NCI-H1417 (cell line): ENCODE results near the gene MASP1.

ENCODE experiments used
- DNase-seq, 3 experiments: peaks; one replicate each; lab custom pipeline; 2025; lab: John Stamatoyannopoulos, UW

The MASP1 gene

DNA sequence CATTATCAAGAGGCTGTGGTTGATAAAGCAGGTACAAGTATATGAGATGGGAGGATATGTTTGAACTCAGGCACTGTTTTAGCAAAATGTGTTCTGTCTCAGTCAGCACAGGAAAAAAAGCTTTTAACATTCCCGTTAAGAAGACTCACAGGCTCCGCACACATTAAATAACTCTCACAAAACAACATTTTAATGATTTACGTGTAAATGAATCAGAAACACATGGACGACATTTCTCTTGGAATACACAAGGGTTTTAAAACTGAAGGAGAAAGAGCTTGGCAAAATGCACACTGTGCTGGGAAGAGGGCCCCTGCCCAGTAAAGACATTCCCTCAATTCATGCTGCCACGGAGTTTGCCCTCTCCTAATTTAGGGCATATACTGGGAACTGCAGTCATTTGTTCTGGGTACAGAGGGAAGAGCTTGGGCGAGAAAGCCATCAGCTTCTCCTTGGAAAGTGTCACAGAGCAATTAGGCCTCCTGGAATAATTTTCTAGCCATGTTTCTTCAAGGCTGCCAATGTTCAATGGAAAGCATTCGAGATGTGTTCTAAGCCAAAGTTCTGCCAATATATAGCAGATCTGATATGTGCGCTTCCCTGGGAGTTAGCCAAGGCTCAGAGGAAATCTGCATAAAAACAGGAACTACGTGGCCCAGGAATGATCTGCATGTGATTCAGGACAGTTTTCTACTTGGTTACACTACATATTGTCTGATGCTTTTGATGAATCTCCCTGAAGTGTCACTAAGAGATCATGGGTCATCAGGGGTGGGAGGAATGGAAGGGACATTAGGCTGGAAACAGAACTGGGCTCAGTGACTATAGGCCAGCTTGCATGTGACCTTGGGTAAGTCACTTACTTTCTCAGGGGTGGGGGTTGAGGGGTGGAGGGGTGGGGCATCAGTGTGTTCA is 2.2 kb upstream of the MASP1 start:
- DNase-seq: no peak

DNA sequence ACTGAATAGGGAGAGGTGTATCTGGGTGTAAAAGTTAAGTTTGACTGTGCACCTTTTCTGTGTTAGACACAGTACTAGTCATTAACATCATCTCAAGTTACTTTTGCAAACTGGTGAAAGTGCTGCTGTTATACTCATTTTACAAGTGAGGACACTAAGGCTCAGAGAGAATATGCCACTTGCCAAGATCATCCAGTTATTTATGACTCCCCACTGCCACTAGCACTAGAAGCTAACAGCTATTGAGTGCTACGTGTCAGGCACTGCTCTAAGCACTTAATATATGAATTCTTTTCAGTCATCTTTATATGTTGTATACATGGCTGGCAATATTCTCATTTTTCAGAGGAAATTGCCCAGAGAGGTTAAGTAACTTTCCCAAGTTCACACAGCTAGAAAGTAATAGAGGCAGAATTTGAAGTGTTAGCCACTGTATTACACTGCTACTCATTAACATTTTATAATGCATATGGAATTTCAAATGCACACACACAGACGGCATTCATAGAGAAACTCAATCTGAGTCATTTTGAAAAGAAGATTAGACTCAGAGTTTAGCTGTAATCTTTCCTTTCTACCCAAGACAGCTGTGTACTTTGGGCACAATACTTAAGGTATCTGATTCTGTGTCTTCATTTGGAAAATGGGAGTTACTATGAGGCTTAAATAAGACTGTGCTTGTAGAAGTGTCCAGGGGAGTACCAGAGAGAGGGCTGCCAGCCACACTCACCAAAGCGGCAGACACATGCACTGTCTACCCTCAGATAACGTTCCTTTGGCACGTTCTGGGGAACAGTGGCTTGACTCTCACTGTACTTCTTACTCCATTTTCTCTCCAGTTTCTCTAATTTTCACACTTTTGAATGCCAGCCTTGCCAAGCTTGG is 1.3 kb upstream of the MASP1 start:
- no peak for DNase-seq

DNA sequence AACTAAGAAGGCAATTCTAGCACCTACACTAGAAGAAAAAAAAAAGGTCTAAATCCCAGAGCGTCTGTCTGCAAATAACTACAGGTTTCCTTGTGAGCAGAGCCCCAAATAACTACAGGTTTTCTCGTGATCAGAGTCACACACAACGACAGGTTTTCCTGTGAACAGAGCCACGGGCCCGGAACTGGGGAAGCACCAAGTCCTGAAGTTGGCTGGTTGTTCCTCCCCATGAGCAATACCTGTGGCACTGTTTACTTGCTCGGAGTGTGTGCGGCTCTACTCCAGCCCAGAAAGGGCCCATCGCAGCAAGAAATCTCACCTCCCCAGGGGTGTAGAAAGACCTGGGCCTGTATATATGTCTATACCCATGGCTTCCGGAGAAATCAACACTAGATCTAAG is 644 bp upstream of the MASP1 start:
- DNase-seq: no peak

GRCh38 chr3:187291001-187291511 is 481 bp downstream of the MASP1 start:
- DNase-seq: no peak

DNA sequence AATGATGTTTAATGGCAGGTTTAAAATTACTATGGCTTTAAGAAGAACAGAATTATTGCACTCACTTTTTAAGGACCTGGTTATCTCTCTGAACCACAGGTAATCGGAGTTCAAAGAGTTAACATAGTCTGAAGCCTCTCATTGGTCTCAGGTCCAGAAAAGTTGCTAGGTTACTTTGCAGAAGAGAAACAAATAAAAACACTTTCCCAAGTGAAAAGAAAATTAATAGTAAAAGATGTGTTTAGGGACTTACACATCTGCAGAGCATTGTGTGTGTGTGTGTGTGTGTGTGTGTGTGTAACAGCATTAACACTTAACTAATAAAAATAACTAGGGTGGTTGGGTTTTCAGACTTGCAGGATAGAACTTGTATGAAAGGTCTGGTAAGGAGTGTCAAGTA is 1.0 kb downstream of the MASP1 start:
- no peak for DNase-seq

DNA sequence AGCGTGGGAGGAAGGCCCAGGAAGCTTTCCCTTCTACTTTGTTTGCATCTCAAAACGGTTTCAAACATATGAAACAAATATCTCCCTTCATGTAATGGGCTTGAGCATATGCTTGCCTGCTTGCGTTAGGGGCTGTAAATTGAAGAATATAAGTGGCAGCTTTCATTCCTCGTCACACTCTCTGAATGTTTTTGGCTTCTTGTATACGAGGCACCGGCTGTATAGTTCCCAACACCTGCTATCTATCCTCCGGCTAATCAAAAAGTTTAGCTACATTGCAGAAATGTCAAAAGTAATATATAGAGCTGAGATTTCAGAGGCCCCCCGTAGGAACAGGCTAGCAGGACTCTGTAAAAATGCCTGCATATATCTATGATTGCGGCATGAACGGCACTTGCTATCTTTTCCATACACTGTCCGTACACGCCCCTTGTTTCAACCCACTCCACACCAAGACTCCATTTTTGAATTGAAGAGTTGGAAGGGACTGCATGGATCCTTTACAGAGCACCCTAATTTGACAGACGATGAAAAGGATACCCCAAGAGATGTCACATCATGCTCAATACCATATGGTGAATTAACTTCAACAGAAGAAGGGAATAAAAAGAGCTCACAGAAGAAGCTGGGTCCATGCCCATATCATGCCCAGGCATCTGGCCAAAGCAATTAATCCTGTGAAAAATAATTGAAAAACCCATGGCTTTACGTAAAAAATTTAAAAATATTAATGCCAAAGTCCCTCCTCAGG is 2.5 kb downstream of the MASP1 start:
- DNase-seq: no peak

- DNase-seq: no peak
Measured at GRCh38 chr3:187288131-187288854, 3.2 kb downstream of the MASP1 start.

DNA sequence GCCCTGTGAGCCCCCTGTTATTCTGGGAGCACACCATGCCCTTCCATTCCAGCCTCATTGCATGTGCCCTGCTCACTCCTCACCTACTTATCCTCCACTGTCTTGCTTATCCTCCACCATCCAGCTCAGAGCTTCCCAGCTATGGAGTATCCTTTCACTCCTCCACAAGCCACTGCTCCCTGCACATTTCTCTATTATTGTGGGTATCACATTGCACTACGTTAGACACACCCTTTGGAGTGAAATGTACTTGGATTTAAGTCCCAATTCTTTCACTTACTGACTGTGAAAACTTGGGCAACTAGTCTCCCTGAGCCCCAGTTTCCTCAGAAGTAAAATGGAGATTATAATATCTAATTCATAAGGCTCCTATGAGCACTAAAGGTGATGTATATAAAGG is 4.3 kb downstream of the MASP1 start:
- DNase-seq: no peak

- DNase-seq: no peak
Measured at GRCh38 chr3:187286467-187287059, 5.0 kb downstream of the MASP1 start.

- no peak for DNase-seq
Measured at GRCh38 chr3:187281191-187281714, 10.3 kb downstream of the MASP1 start.

DNA sequence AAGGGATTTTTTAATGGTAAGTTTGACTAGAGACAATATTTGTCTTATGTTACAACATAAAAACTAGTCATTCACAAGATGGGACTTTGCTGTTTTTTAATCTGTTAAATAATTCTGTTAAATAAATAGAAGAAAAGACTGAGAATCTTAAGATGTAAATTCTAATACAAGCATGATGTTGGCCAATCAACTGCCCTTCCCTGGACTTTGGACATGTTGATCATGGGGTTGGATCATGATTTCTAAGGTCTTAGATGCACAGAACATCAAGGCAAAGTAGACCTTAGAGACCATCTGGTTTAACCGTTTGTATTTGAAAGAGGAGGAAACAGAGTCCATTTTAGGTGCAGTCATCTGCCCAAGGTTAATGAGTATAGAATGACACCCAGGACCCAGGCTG is 10.9 kb downstream of the MASP1 start:
- no peak for DNase-seq

GRCh38 chr3:187277129-187277462 is 14.4 kb downstream of the MASP1 start:
- DNase-seq: no peak

DNA sequence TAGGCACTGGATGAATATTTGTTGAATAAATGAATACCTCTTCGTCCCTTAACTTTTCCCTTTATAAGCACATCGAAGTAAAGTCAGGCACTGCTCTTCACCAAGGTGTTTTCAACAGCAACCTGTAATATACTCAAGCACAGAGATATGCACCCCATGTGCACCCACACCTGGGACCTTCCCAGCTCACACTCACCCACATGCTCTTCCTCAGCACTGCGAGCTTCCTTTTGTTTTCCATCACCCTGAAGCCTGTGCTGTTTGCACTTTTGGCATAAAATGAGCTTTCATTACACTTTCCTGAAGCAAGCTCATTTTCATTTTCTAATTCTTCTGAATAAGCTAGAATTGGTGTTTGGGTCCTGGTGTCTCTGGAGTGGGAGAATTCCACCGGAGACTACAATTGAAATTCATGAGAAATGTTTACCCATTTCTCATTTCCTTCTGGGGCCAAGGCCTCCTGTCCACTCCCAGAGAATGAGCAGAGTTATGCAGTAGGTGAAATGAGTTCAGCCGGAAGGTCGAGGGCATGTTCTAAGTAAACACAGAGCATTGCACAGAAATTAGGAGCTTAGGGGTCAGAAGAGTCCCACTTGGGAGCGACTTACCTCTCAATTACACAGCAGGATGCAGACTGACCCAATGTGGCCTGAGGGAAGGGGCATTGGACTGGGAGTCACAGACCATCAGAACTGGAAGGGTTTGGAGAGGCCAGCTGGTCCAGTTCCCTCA is 15.0 kb downstream of the MASP1 start:
- no peak for DNase-seq

- DNase-seq: peak in 1 of 3 experiments; percentile 24
Measured at GRCh38 chr3:187274977-187275338, 16.6 kb downstream of the MASP1 start.

GRCh38 chr3:187274315-187274976 is 17.1 kb downstream of the MASP1 start:
- no peak for DNase-seq

GRCh38 chr3:187271582-187271981 is 20.0 kb downstream of the MASP1 start:
- DNase-seq: no peak

DNA sequence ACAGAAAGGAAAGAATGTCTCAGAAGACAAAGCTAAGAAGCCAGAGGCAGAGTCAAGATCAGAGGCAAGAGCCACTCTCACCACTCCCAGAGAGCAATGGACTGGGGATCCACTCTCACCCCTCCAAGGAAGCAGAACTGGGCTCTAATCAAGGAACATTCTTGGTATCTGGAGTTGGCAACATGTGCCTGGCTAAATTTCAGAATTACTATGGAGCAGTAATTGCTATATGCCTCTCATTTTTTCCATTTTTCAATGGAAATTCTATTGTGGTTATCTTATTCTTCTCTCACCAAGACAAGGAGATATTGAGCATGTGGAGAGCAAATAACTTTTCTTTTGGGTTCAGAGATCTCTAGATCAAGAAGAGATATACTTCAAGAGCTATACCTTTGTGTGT is 22.1 kb downstream of the MASP1 start:
- no peak for DNase-seq

DNA sequence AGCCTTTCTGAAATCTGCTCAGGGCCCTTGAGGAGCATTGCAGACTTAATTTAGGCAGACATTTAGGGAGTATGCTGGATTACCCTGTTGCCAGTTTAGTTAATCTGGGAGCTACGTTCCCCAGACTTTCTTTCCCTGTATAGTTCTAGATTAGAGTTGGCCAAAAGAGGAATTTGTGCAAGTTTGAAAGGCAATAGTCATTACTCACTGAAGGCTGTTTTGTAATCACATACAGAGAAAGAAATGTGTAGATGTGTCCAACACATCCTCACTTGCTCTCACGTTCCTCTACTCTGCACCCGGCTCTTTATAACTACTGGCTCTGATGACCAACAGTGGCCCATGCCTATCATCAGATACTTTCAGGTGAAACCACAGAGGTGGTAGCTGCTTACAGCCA is 24.2 kb downstream of the MASP1 start:
- DNase-seq: no peak

GRCh38 chr3:187266691-187267090 is 24.8 kb downstream of the MASP1 start:
- no peak for DNase-seq
